Right lobe of liver (tissue), 6 donors: ENCODE results near the gene HS6ST2. TPM values are rescaled to one million over a fixed set of nuclear protein-coding genes. Genes with fewer than 3 reads are reported as not detected.

Experiments used
- ATAC-seq, 4 donors: fragments of 200-7000 bp; cut with Tn5 transposase; one replicate each; pipeline ENCODE4 v1.9.1; 2020; ENCODE audit warnings: mild to moderate bottlenecking in 4 of 4, moderate library complexity in 4 of 4
- DNase-seq, 3 donors: peaks; one replicate each; pipeline ENCODE4 v3.0.0-alpha.2; 2020
- H3K27ac ChIP-seq, 3 donors: fragments of 200-600 bp; one replicate each; pipeline ENCODE4 v1.8.0; 2022
- H3K27me3 ChIP-seq, 2 donors: fragments of 200-600 bp; one replicate each; pipeline ENCODE4 v1.8.0; 2022
- H3K36me3 ChIP-seq, 4 donors: fragments of 200-600 bp; sonication (generic) in 1 of 4; one replicate each; pipeline versions ENCODE4 v1.5.1 to v1.8.0; 2017 to 2022; ENCODE audit warnings: control low read depth in 1 of 4
- H3K4me1 ChIP-seq, 4 donors: fragments of 200-600 bp; sonication (generic) in 1 of 4; one replicate each; pipeline versions ENCODE4 v1.5.1 to v1.8.0; 2017 to 2022; ENCODE audit warnings: control low read depth in 1 of 4
- H3K4me3 ChIP-seq, 3 donors: fragments of 200-600 bp; one replicate each; pipeline ENCODE4 v1.8.0; 2022
- H3K9me3 ChIP-seq, 4 donors: fragments of 200-600 bp; sonication (generic) in 1 of 4; one replicate each; pipeline versions ENCODE4 v1.5.1 to v1.8.0; 2017 to 2022; ENCODE audit warnings: control low read depth in 1 of 4
- POLR2A ChIP-seq: fragments of 450-650 bp; IDR thresholded peaks from one replicate; pipeline ENCODE4 v1.6.1; 2017; ENCODE audit warnings: antibody characterized with exemption, mild to moderate bottlenecking
- WGBS: methylation state at CpG from one replicate; pipeline ENCODE4 v1.1.6; 2018; ENCODE audit warnings: low coverage, low lambda C conversion rate; ENCODE audit not compliant: insufficient coverage; ENCODE audit errors: missing lambda C conversion rate; 5-methylcytosine and 5-hydroxymethylcytosine counted together
- intact Hi-C, 2 donors: fragments of 100-400 bp; cut with DNase I; formaldehyde crosslinking; loops; one replicate each; pipeline versions ENCODE4 v1.11.2 to v1.14.1; 2022
- total RNA-seq, 6 experiments: library from RNA; depleted of rRNA in 2 of 6; stranded (reverse); fragments of >200 nt in 2 of 6; fragmentation: NEBNext Ultra II Directional in 3 of 6; extraction: Animal tissue kit (Norgen Biotek cat#: 25700) in 3 of 6; gene quantifications; one replicate each; pipeline versions ENCODE4 v1.1.0 to v1.2.4, GENCODE V29; 2016 to 2023
- TF ChIP-seq, protein P1 (sequence below), 4 donors: fragments of 200-600 bp in 3 of 4; fragments of 450-650 bp in 1 of 4; IDR thresholded peaks; one replicate each; pipeline versions ENCODE4 v1.5.1 to v1.8.0; 2016 to 2022; ENCODE audit warnings: antibody characterized with exemption in 4 of 4, mild to moderate bottlenecking in 2 of 4
- donor health status: DM: no; HTN: yes; CAD: no.
- donor health status: DM: no; HTN: no; CAD: no.
- donor health status: DM: no; HTN: no; CAD: no.
- donor health status: DM: no; HTN: yes; CAD: no.
- donor health status: DM: no; HTN: yes; CAD: no.

The HS6ST2 gene
- total RNA-seq, 6 experiments from 2014 or later, result 0.09 TPM; not detected in 5

DNA sequence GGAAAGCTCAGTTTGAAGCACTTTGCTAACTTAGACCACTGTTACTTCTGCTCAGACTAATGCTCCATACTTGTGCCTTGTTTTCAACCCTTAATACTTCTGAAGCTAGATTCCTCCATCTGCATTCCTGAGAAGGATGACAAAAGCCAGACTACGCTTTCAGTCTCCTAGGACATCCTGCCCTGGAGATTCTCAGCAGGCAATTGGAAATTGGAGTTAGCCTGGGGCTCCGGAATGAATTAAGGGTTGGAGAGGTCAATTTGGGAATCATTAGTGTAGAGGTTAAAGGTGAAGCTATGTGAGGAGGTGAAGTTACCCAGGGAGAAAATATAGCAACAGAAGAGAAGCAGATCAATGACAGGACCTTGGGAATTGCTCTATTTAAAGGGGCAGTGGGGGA lies 253.7 kb downstream of the HS6ST2 start:
- Histone ChIP-seq H3K4me1 (no peaks in the 10 kb centered on the region), H3K9me3 (no peaks in the 10 kb centered on the region), H3K36me3 (no peaks in the 10 kb centered on the region), H3K27me3 (peaks cover 4 to 5% of the 10 kb centered on the region in 2 donors), H3K27ac (no peak overlapping the region), H3K4me3 (no peak overlapping the region)
- 40% methylated on average over 2 of the region's 2 CpGs for WGBS
- ATAC-seq, result no peak
- no peak for DNase-seq
- TF ChIP-seq, protein P1, sequence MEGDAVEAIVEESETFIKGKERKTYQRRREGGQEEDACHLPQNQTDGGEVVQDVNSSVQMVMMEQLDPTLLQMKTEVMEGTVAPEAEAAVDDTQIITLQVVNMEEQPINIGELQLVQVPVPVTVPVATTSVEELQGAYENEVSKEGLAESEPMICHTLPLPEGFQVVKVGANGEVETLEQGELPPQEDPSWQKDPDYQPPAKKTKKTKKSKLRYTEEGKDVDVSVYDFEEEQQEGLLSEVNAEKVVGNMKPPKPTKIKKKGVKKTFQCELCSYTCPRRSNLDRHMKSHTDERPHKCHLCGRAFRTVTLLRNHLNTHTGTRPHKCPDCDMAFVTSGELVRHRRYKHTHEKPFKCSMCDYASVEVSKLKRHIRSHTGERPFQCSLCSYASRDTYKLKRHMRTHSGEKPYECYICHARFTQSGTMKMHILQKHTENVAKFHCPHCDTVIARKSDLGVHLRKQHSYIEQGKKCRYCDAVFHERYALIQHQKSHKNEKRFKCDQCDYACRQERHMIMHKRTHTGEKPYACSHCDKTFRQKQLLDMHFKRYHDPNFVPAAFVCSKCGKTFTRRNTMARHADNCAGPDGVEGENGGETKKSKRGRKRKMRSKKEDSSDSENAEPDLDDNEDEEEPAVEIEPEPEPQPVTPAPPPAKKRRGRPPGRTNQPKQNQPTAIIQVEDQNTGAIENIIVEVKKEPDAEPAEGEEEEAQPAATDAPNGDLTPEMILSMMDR (IDR thresholded peaks at IDR 0.05), result no peak
- no peak for TF ChIP-seq POLR2A
- intact Hi-C loops, result no loop called here

DNA sequence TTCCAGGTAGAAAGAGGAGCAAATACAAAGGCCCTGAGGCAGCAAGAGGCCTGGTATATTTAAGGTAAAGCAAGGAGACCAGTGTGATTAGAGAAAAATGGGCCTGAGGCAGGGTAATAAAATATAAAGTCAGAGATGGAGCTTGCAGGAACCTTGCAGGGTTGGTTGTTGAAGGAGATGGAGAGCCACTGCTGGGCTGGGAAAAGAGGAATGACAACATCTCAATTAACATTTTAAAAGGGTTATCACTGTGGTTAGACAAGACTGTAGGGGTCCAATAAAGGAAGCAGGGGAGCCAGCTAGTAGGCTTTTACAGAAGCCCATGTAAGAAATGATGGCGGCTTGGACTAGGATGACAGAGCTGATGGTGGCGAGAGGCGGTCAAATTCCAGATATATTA lies 264.0 kb downstream of the HS6ST2 start:
- Histone ChIP-seq H3K27me3 (no peaks in the 10 kb centered on the region), H3K27ac (no peak overlapping the region), H3K9me3 (no peaks in the 10 kb centered on the region), H3K4me3 (no peak overlapping the region), H3K36me3 (no peaks in the 10 kb centered on the region), H3K4me1 (no peaks in the 10 kb centered on the region)
- TF ChIP-seq, protein P1 (IDR thresholded peaks at IDR 0.05), result no peak
- TF ChIP-seq POLR2A, result no peak
- ATAC-seq (no peak), DNase-seq (no peak)
- 82% methylated on average over 3 of the region's 3 CpGs for WGBS
- intact Hi-C loops, result no loop called here

DNA sequence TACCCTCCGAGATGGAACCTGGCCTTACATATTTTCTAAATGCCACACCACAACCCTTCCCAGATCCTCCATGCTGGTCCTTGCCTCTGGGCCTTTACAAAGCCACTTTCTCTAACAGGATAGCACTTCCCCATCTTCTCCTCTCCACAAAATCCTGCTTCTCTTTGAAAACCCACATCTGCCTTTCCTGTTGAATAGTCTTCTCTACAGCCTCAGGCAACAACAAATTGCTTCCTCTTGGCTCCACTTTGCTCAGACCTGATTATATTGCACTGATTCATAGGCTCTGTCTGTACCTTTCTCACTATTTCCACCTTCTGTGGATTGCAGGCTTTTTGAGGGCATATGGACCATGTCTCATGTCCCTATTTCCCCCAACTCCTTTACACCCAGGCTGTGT lies 265.9 kb downstream of the HS6ST2 start:
- H3K27ac ChIP-seq, result no peak overlapping the region
- no peaks in the 10 kb centered on the region for H3K36me3 ChIP-seq
- intact Hi-C loops, result no loop called here
- DNase-seq, result no peak
- no peak for TF ChIP-seq POLR2A
- TF ChIP-seq, protein P1 (IDR thresholded peaks at IDR 0.05), result no peak
- no peak overlapping the region for H3K4me3 ChIP-seq
- H3K9me3 ChIP-seq, result no peaks in the 10 kb centered on the region
- no peaks in the 10 kb centered on the region for H3K27me3 ChIP-seq
- WGBS, result 50% methylated on average over 1 of the region's 1 CpG
- ATAC-seq, result no peak
- H3K4me1 ChIP-seq, result no peaks in the 10 kb centered on the region

DNA sequence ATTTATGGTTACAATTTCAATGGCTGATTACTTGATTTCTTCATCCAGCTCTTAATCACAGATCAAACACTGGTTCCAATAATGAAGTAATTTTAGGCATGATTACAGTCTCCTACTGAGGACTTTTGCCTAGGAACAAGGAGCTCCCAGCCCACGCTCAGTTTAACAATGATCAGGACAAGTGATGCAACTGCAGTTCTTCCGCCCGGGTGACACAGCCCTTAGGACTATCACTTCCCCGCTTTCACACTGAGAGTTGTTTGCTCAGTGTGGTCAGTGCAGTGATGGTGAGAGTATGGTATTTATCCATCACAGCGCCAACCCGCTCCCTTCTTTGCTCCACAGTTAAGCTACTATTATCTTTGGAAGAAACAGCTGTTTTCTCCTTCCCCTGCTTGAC lies 266.4 kb downstream of the HS6ST2 start:
- DNase-seq (no peak), ATAC-seq (no peak)
- Histone ChIP-seq H3K36me3 (no peaks in the 10 kb centered on the region), H3K4me1 (no peaks in the 10 kb centered on the region), H3K27me3 (no peaks in the 10 kb centered on the region), H3K27ac (no peak overlapping the region), H3K4me3 (no peak overlapping the region), H3K9me3 (no peaks in the 10 kb centered on the region)
- intact Hi-C loops, result no loop called here
- no peak for TF ChIP-seq POLR2A
- TF ChIP-seq, protein P1 (IDR thresholded peaks at IDR 0.05), result no peak
- WGBS, result 73% methylated on average over 6 of the region's 6 CpGs
